ENCODE results near the gene NAA30. TPM values are rescaled to one million over a fixed set of nuclear protein-coding genes. Genes with fewer than 3 reads are reported as not detected.

The NAA30 gene
- total and polyA plus RNA-seq, 2 of the 8 experiments (the other 6 are each of a cell fraction or from before 2014, with no cell fraction given), result 4.2 to 21.9 TPM

DNA sequence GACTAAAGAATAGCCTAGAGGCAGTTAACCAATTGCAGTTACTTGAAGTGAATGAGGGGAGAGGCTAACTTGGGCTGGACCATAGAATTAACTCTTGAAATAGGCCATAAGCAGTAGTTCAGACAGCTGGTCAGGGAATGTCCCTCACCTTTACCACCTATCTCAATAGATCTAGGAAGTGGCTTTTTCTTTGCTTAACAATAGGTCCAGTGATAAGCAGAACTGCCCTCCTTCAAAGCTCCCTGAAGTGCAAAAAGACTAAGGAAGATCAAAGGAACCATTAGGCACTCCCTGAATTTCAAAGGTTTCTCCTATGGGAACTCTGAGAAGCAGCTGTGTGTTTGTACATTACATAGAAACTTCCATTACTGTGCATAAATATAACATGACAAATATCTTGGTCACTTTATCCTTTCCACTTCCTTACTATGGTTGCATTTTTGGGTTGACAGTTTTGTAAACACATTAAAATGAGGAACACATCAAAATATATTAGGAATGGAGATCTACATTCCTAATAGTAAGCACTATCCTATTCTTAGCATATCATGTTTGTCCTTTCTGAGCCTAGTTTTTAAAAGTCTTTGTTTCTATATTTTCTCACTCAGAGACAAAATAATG lies 7.2 kb upstream of the NAA30 start:
- H3K18ac ChIP-seq (ENCODE audit: extremely low read depth, low read length), result no peak overlapping the region
- H3K4me2 ChIP-seq (ENCODE audit: insufficient read depth in 1 of 2, low read depth in 2 of 2, low read length in 2 of 2), result no peak overlapping the region
- H3K23me2 ChIP-seq (ENCODE audit: low read depth, low read length), result peaks cover 2% of the 10 kb centered on the region; the same call in 1 of the 2 replicates
- H3K9ac ChIP-seq (replicated peaks in 1 of 4; ENCODE audit: extremely low read depth in 1 of 4, low read depth in 3 of 4, low read length in 3 of 4), result no peak overlapping the region
- no peak overlapping the region for H2AFZ ChIP-seq (ENCODE audit: low read length)
- no peaks in the 10 kb centered on the region for H3K9me3 ChIP-seq (ENCODE audit: insufficient read depth in 2 of 2, low read depth in 1 of 2, low read length in 1 of 2)
- H4K5ac ChIP-seq (ENCODE audit: insufficient read length, low read depth, low read length), result no peak overlapping the region
- no peaks in the 10 kb centered on the region for H4K20me1 ChIP-seq (replicated peaks in 1 of 2; ENCODE audit: control insufficient read depth in 1 of 2, insufficient read depth in 2 of 2, low read length in 2 of 2)
- no peaks in the 10 kb centered on the region for H3K36me3 ChIP-seq (ENCODE audit: control insufficient read depth in 2 of 4, insufficient read depth in 4 of 4, low read length in 3 of 4)
- H4K91ac ChIP-seq (replicated peaks; ENCODE audit: insufficient read length, low read length), result no peak overlapping the region
- H3K4ac ChIP-seq (replicated peaks; ENCODE audit: insufficient read length, low read depth, low read length), result no peak overlapping the region
- no peak overlapping the region for H2BK5ac ChIP-seq (ENCODE audit: low read depth, low read length)
- H2BK12ac ChIP-seq (ENCODE audit: low read depth, low read length), result no peak overlapping the region
- no peak overlapping the region for H3K27ac ChIP-seq (ENCODE audit: low read depth, low read length)
- no peak overlapping the region for H2BK15ac ChIP-seq (ENCODE audit: low read length)
- no peak overlapping the region for H3K14ac ChIP-seq (ENCODE audit: insufficient read length)
- H3K23ac ChIP-seq (ENCODE audit: insufficient read length), result no peak overlapping the region
- H2AK5ac ChIP-seq (ENCODE audit: low read depth, low read length), result no peak overlapping the region
- no peak overlapping the region for H2BK120ac ChIP-seq (replicated peaks; ENCODE audit: low read depth, low read length)
- H3K79me2 ChIP-seq (ENCODE audit: control insufficient read depth in 1 of 2, insufficient read depth in 2 of 2, low read length in 2 of 2), result no peaks in the 10 kb centered on the region
- no peak overlapping the region for H2BK20ac ChIP-seq (ENCODE audit: low read length)
- CTCF ChIA-PET (ENCODE audit: partially characterized antibody), result interaction anchor here (1.1 kb wide), 1 partner anchor 12 kb away, joined by 3 read pairs; no protein-coding TSS in a partner anchor
- no peaks in the 10 kb centered on the region for H3K27me3 ChIP-seq (replicated peaks in 1 of 4; ENCODE audit: control insufficient read depth in 3 of 4, extremely low read depth in 1 of 4, insufficient read depth in 3 of 4, low read length in 3 of 4)
- no peak overlapping the region for H3K4me3 ChIP-seq (ENCODE audit: extremely low read depth in 1 of 4, insufficient read depth in 2 of 4, low read depth in 3 of 4, low read length in 4 of 4)
- DNase-seq (ENCODE audit: low read depth in 1 of 2, low spot score in 2 of 2) (no peak), FAIRE-seq (no peak)
- H3K79me1 ChIP-seq (ENCODE audit: low read depth, low read length), result no peaks in the 10 kb centered on the region
- POLR2A ChIA-PET (ENCODE audit: partially characterized antibody), result no interaction called here
- TF ChIP-seq, protein P1, sequence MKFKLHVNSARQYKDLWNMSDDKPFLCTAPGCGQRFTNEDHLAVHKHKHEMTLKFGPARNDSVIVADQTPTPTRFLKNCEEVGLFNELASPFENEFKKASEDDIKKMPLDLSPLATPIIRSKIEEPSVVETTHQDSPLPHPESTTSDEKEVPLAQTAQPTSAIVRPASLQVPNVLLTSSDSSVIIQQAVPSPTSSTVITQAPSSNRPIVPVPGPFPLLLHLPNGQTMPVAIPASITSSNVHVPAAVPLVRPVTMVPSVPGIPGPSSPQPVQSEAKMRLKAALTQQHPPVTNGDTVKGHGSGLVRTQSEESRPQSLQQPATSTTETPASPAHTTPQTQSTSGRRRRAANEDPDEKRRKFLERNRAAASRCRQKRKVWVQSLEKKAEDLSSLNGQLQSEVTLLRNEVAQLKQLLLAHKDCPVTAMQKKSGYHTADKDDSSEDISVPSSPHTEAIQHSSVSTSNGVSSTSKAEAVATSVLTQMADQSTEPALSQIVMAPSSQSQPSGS (IDR thresholded peaks at IDR 0.05; ENCODE audit: low read length), result no peak
- TF ChIP-seq HDAC6 (IDR thresholded peaks at IDR 0.05; ENCODE audit: low read depth, low read length), result no peak
- no peak for TF ChIP-seq TAF1 (IDR thresholded peaks at IDR 0.05; ENCODE audit: low read depth, low read length)
- H4K8ac ChIP-seq (ENCODE audit: extremely low read depth, insufficient read depth, low read length), result no peak overlapping the region
- H3K56ac ChIP-seq (replicated peaks; ENCODE audit: insufficient read length, low read depth, low read length), result no peak overlapping the region
- H3K4me1 ChIP-seq (replicated peaks in 1 of 4; ENCODE audit: control insufficient read depth in 3 of 4, insufficient read depth in 4 of 4, low read length in 3 of 4), result no peaks in the 10 kb centered on the region

Measured in H1 (cell line).